ENCODE results near the gene DDX54.

DDX54 gene

DNA sequence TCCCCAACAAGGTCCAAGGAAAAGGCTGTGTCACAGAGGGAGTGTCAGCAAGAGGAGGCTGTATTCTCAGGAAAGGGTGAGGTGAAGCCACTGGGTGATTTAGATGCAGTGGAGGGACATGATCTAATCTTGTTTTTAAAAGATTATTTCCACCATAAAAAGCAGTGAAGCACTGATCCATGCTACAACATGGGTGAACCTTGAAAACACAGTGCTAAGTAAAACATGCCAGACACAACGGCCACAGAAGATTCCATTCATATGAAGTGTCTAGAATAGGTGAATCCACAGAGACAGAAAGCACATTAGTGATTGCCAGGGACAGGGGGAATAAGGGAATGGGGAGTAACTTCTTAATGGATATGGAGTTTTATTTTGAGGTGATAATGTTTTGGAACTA, 13.0 kb upstream of the DDX54 start:
- no peak overlapping the region for H2BK5ac ChIP-seq (ENCODE audit: low read depth, low read length, poor library complexity, severe bottlenecking)

DNA sequence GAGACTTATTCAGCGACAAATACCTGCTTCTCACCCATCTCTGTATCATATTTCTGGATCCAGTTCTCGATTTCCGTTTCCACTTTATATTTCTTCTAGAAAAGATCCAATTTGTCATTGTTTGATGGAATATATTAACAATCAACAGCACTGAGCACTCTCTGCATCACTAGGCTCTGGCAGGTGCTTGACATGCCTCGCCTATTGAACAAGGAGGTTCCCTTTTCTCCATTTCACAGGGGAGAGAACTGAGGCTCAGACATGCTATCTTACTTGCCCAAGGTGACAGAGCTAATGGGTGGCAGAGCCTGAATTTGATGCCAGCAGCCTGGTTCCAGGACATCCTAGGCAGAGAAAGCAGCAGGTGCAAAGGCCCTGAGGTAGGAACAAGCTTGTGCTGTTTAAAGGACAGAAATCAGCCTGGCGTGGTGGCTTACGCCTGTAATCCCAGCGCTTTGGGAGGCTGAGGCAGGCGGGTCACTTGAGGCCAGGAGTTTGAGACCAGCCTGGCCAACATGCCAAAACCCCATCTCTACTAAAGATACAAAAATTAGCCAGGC, 12.3 kb upstream of the DDX54 start:
- Histone ChIP-seq H3K9me3 (ENCODE audit: control insufficient read depth, low read length) (no peaks in the 10 kb centered on the region), H3K4ac (ENCODE audit: low read depth in 1 of 2, low read length in 2 of 2) (peak overlapping the region in 1 of 2 experiments; percentile 73), H3K4me2 (ENCODE audit: low read length, poor library complexity, severe bottlenecking) (no peak overlapping the region), H3K4me3 (ENCODE audit: insufficient read depth in 1 of 2, low read depth in 1 of 2, low read length in 2 of 2) (no peak overlapping the region), H3K27ac (ENCODE audit: low read length, poor library complexity, severe bottlenecking) (no peak overlapping the region), H3K23ac (ENCODE audit: low read length in 2 of 2) (no peak overlapping the region), H3K14ac (ENCODE audit: low read length in 2 of 2) (no peak overlapping the region), H2BK12ac (ENCODE audit: low read length in 2 of 2) (peak overlapping the region in 1 of 2 experiments; percentile 80), H2AFZ (ENCODE audit: low read depth, low read length) (peak overlapping the region; percentile 8), H2BK5ac (ENCODE audit: low read depth, low read length, poor library complexity, severe bottlenecking) (no peak overlapping the region), H3K36me3 (ENCODE audit: control insufficient read depth in 1 of 2, insufficient read depth in 2 of 2, low read depth in 1 of 2, low read length in 2 of 2) (peaks cover 3 to 14% of the 10 kb centered on the region in 2 experiments), H3K9ac (ENCODE audit: low read length) (peak overlapping the region; percentile 7), H4K91ac (ENCODE audit: low read length) (peak overlapping the region; percentile 47), H2AK5ac (ENCODE audit: low read length, severe bottlenecking) (peak overlapping the region; percentile 83), H3K79me1 (replicated peaks; ENCODE audit: low read length, poor library complexity, severe bottlenecking) (peaks cover 7% of the 10 kb centered on the region), H3K27me3 (ENCODE audit: control insufficient read depth in 1 of 2, insufficient read depth in 1 of 2, low read length in 2 of 2) (no peaks in the 10 kb centered on the region), H3K18ac (ENCODE audit: low read depth in 1 of 2, low read length in 2 of 2) (no peak overlapping the region), H2BK120ac (ENCODE audit: low read depth, low read length) (no peak overlapping the region), H3K4me1 (ENCODE audit: control insufficient read depth, insufficient read depth, low read depth, low read length) (peaks cover 44% of the 10 kb centered on the region), H4K8ac (ENCODE audit: low read length) (peak overlapping the region; percentile 43), H2BK15ac (ENCODE audit: low read depth, poor library complexity, severe bottlenecking) (peak overlapping the region; percentile 13)
- no peak for DNase-seq
- 96% methylated on average over 6 of the region's 8 CpGs for WGBS

More for the DNA sequence above, 13.0 kb upstream of the DDX54 start:
- H4K8ac ChIP-seq (ENCODE audit: low read length): no peak overlapping the region
- 30% methylated on average over 1 of the region's 1 CpG for WGBS
- no peak overlapping the region for H4K91ac ChIP-seq (ENCODE audit: low read length)
- no peak overlapping the region for H2AFZ ChIP-seq (ENCODE audit: low read depth, low read length)
- no peaks in the 10 kb centered on the region for H3K9me3 ChIP-seq (ENCODE audit: control insufficient read depth, low read length)
- no peak overlapping the region for H3K23ac ChIP-seq (ENCODE audit: low read length in 2 of 2)
- no peaks in the 10 kb centered on the region for H3K27me3 ChIP-seq (ENCODE audit: control insufficient read depth in 1 of 2, insufficient read depth in 1 of 2, low read length in 2 of 2)
- H3K4ac ChIP-seq (ENCODE audit: low read depth in 1 of 2, low read length in 2 of 2): no peak overlapping the region
- H3K4me3 ChIP-seq (ENCODE audit: insufficient read depth in 1 of 2, low read depth in 1 of 2, low read length in 2 of 2): no peak overlapping the region
- H3K4me1 ChIP-seq (ENCODE audit: control insufficient read depth, insufficient read depth, low read depth, low read length): peaks cover 39% of the 10 kb centered on the region
- peak overlapping the region; percentile 49 for H3K9ac ChIP-seq (ENCODE audit: low read length)
- H3K4me2 ChIP-seq (ENCODE audit: low read length, poor library complexity, severe bottlenecking): no peak overlapping the region
- no peak overlapping the region for H2BK120ac ChIP-seq (ENCODE audit: low read depth, low read length)
- H2BK15ac ChIP-seq (ENCODE audit: low read depth, poor library complexity, severe bottlenecking): no peak overlapping the region
- H3K18ac ChIP-seq (ENCODE audit: low read depth in 1 of 2, low read length in 2 of 2): no peak overlapping the region
- H3K36me3 ChIP-seq (ENCODE audit: control insufficient read depth in 1 of 2, insufficient read depth in 2 of 2, low read depth in 1 of 2, low read length in 2 of 2): peaks cover 0 to 8% of the 10 kb centered on the region in 2 experiments
- no peak overlapping the region for H2BK12ac ChIP-seq (ENCODE audit: low read length in 2 of 2)
- H3K79me1 ChIP-seq (replicated peaks; ENCODE audit: low read length, poor library complexity, severe bottlenecking): peaks cover 4% of the 10 kb centered on the region
- DNase-seq: no peak
- H2AK5ac ChIP-seq (ENCODE audit: low read length, severe bottlenecking): no peak overlapping the region
- H3K14ac ChIP-seq (ENCODE audit: low read length in 2 of 2): no peak overlapping the region
- H3K27ac ChIP-seq (ENCODE audit: low read length, poor library complexity, severe bottlenecking): peak overlapping the region; percentile 66

DNA sequence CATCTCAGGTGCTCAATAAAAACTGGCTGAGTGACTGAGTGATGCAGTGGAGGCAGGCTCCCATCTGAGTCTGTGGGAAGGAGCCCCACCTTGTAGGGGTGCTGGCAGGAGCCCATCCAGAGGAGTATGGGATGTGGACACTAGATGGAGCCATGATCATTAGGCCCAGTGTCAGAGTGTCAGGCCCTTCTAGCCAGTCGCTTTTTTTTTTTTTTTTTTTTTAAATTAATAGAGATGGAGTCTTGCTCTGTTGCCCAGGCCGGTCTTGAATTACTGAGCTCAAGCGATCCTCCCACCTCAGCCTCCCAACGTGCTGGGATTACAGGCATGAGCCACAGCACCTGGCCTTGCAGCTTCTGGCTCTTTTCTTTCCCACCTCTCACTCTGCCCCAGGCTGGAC, 11.7 kb upstream of the DDX54 start:
- Histone ChIP-seq H3K79me1 (replicated peaks; ENCODE audit: low read length, poor library complexity, severe bottlenecking) (peaks cover 8% of the 10 kb centered on the region), H2AK5ac (ENCODE audit: low read length, severe bottlenecking) (peak overlapping the region; percentile 98), H2BK120ac (ENCODE audit: low read depth, low read length) (no peak overlapping the region), H3K27ac (ENCODE audit: low read length, poor library complexity, severe bottlenecking) (no peak overlapping the region), H4K8ac (ENCODE audit: low read length) (peak overlapping the region; percentile 32), H4K91ac (ENCODE audit: low read length) (no peak overlapping the region), H3K4ac (ENCODE audit: low read depth in 1 of 2, low read length in 2 of 2) (peak overlapping the region in 1 of 2 experiments; percentile 73), H3K9ac (ENCODE audit: low read length) (peak overlapping the region; percentile 7), H3K4me2 (ENCODE audit: low read length, poor library complexity, severe bottlenecking) (no peak overlapping the region), H3K36me3 (ENCODE audit: control insufficient read depth in 1 of 2, insufficient read depth in 2 of 2, low read depth in 1 of 2, low read length in 2 of 2) (peaks cover 9 to 15% of the 10 kb centered on the region in 2 experiments), H3K4me1 (ENCODE audit: control insufficient read depth, insufficient read depth, low read depth, low read length) (peaks cover 45% of the 10 kb centered on the region), H2AFZ (ENCODE audit: low read depth, low read length) (peak overlapping the region; percentile 8), H3K23ac (ENCODE audit: low read length in 2 of 2) (peak overlapping the region in 1 of 2 experiments; percentile 38), H2BK5ac (ENCODE audit: low read depth, low read length, poor library complexity, severe bottlenecking) (no peak overlapping the region), H2BK15ac (ENCODE audit: low read depth, poor library complexity, severe bottlenecking) (peak overlapping the region; percentile 37), H3K9me3 (ENCODE audit: control insufficient read depth, low read length) (no peaks in the 10 kb centered on the region), H3K14ac (ENCODE audit: low read length in 2 of 2) (no peak overlapping the region), H3K18ac (ENCODE audit: low read depth in 1 of 2, low read length in 2 of 2) (peak overlapping the region; percentile 48 to 72), H3K27me3 (ENCODE audit: control insufficient read depth in 1 of 2, insufficient read depth in 1 of 2, low read length in 2 of 2) (no peaks in the 10 kb centered on the region), H3K4me3 (ENCODE audit: insufficient read depth in 1 of 2, low read depth in 1 of 2, low read length in 2 of 2) (no peak overlapping the region), H2BK12ac (ENCODE audit: low read length in 2 of 2) (peak overlapping the region; percentile 75 to 99)
- 29% methylated on average over 3 of the region's 4 CpGs for whole genome bisulfite sequencing
- DNase-seq: peak; percentile 87

DNA sequence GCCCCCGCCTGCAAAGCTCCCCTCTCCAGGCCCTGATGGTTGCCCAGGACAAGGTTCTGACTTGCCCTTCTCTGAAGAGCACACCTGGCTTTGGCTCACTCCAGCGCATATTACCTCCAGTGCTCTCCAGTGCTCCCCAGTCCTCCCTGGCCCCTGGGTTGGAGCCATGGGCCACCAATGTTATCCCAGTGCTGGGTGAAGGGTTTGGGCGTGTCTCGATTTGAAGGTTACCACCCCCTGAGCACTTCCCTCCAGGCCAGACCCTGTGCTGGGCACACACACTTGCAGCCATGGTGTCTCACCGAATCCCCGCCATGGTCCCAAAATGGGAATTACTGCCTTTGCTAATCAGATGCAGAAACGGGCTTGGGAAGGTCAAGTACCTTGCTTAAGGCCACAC, 11.3 kb upstream of the DDX54 start:
- Histone ChIP-seq H3K27ac (ENCODE audit: low read length, poor library complexity, severe bottlenecking) (no peak overlapping the region), H3K18ac (ENCODE audit: low read depth in 1 of 2, low read length in 2 of 2) (peak overlapping the region; percentile 48 to 72), H2BK12ac (ENCODE audit: low read length in 2 of 2) (peak overlapping the region; percentile 75 to 99), H4K8ac (ENCODE audit: low read length) (peak overlapping the region; percentile 32), H3K4me1 (ENCODE audit: control insufficient read depth, insufficient read depth, low read depth, low read length) (peaks cover 45% of the 10 kb centered on the region), H3K9me3 (ENCODE audit: control insufficient read depth, low read length) (no peaks in the 10 kb centered on the region), H3K4me2 (ENCODE audit: low read length, poor library complexity, severe bottlenecking) (no peak overlapping the region), H3K23ac (ENCODE audit: low read length in 2 of 2) (no peak overlapping the region), H3K79me1 (replicated peaks; ENCODE audit: low read length, poor library complexity, severe bottlenecking) (peaks cover 11% of the 10 kb centered on the region), H3K4me3 (ENCODE audit: insufficient read depth in 1 of 2, low read depth in 1 of 2, low read length in 2 of 2) (no peak overlapping the region), H2AFZ (ENCODE audit: low read depth, low read length) (no peak overlapping the region), H2BK5ac (ENCODE audit: low read depth, low read length, poor library complexity, severe bottlenecking) (no peak overlapping the region), H3K27me3 (ENCODE audit: control insufficient read depth in 1 of 2, insufficient read depth in 1 of 2, low read length in 2 of 2) (no peaks in the 10 kb centered on the region), H3K14ac (ENCODE audit: low read length in 2 of 2) (peak overlapping the region in 1 of 2 experiments; percentile 37), H2BK120ac (ENCODE audit: low read depth, low read length) (no peak overlapping the region), H3K4ac (ENCODE audit: low read depth in 1 of 2, low read length in 2 of 2) (peak overlapping the region in 1 of 2 experiments; percentile 41), H3K9ac (ENCODE audit: low read length) (no peak overlapping the region), H2BK15ac (ENCODE audit: low read depth, poor library complexity, severe bottlenecking) (peak overlapping the region; percentile 37), H4K91ac (ENCODE audit: low read length) (peak overlapping the region; percentile 78), H3K36me3 (ENCODE audit: control insufficient read depth in 1 of 2, insufficient read depth in 2 of 2, low read depth in 1 of 2, low read length in 2 of 2) (peaks cover 13 to 19% of the 10 kb centered on the region in 2 experiments), H2AK5ac (ENCODE audit: low read length, severe bottlenecking) (peak overlapping the region; percentile 98)
- 85% methylated on average over 7 of the region's 7 CpGs for WGBS
- no peak for DNase-seq

Measured in mesenchymal stem cell (in vitro differentiated cells and primary cell).